OCI-LY7 (cell line): ENCODE measurements around the gene NFIA.

Source experiments
- EZH2phosphoT487 ChIP-seq: fragments of 200-600 bp; sonication (generic); IDR thresholded peaks from 2 replicates; pipeline ENCODE4 v1.6.1; 2018; ENCODE audit warnings: low read depth, borderline replicate concordance, mild to moderate bottlenecking, mixed run types, antibody characterized with exemption, low read length, moderate library complexity, mixed read lengths
- TF ChIP-seq, protein P1 (sequence below): fragments of 200-600 bp; sonication (generic); conservative IDR thresholded peaks from 2 replicates; pipeline ENCODE4 v1.5.1; 2014; ENCODE audit warnings: mild to moderate bottlenecking, antibody characterized with exemption, low read length, moderate library complexity, mixed read lengths

DNA sequence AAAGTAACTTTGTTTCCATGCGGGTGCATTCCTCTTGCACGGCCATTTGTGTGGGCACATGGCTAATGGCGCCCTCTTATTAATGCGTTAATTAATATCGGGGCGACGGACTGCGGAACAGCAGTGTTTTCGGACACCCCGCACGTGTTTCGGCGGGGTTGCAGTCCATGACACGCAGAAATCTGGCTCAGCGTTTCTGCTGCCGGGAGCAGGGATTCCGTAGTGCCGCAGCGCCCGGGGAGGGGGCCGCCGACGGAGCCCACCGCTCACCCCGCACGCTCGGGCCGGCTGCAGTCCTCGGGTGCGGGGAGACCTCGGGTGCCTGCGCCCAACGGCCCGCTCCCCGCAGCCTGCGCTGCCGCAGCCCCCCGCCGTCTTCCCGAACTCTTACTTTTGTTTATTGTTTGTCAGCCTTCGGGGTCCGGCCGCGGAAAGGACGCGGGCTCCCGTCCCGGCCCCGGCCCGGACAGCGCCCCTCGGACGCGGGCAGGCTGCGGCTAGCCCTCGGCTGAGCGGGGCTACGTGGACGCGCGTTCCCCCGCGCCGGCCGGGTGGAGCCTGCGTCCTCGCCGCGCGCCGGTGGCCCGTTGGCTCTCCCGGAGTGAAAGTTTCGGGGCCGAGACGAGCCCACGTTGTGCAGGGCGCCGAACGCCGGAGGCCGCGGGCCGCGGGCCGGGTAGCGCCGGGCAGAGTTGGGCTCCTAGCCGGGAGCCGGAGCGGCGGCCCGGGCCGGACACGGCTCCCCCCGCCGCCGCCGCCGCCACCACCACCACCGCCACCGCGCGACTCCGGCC is 849 bp downstream of the NFIA start:
- TF ChIP-seq, protein P1, sequence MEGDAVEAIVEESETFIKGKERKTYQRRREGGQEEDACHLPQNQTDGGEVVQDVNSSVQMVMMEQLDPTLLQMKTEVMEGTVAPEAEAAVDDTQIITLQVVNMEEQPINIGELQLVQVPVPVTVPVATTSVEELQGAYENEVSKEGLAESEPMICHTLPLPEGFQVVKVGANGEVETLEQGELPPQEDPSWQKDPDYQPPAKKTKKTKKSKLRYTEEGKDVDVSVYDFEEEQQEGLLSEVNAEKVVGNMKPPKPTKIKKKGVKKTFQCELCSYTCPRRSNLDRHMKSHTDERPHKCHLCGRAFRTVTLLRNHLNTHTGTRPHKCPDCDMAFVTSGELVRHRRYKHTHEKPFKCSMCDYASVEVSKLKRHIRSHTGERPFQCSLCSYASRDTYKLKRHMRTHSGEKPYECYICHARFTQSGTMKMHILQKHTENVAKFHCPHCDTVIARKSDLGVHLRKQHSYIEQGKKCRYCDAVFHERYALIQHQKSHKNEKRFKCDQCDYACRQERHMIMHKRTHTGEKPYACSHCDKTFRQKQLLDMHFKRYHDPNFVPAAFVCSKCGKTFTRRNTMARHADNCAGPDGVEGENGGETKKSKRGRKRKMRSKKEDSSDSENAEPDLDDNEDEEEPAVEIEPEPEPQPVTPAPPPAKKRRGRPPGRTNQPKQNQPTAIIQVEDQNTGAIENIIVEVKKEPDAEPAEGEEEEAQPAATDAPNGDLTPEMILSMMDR = no peak
- no peak for TF ChIP-seq EZH2phosphoT487
